ENCODE data around the gene ARL13B. TPM values are rescaled to one million over a fixed set of nuclear protein-coding genes. Genes with fewer than 3 reads are reported as not detected.
"Not testable (repeated sequence)": the region's sequence is repeated elsewhere in the genome, so short reads cannot be mapped to it uniquely, and the experiment has no call there.

Gene ARL13B
- total RNA-seq, 1 donor from 2014 or later = 7.3 TPM

DNA sequence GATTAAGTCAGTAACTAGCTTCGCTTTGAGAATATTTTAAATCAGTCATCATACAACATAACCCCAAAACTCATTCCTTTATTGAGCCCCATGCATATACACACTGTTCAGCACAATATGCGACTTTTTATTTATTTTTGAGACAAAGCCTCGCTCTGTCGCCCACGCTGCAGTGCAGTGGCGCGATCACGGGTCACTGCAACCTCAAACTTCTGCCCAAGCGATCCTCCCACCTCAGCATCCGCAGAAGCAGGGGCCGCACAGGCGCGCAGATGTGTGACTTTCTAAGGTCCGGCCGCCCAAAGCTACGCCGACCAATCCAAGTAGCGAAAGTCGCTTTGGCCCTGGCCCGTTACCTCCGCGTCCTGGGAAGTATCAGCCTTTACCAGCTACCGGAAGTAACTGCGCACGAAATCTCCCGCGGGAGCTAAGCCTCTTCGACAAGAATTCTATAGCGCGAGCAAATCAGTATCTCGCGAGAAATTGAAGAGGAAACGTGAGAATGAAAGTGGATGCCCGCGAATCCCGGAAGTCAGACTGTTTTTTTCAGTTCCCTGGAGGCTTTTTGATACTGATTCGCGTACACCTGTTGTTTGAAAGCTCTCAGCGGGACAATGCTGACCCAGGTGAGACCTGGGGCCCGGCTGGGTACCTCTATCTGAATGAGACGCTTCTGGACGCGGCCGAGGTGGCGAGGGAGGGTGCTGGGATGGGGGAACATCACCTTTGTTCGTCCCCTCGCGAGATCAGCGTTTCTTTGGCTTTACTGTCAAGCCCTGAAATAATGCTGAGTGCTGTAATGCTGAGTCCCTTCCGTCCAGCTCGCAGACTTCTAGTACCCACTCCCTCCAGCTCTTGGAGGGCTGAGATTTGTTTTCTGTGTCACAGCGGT, 82.8 kb downstream of the ARL13B start, which contains the start of the genes DHFR2 and NSUN3:
Gene DHFR2 (minus strand): TSS at position 404 of the 892 bp plus-strand sequence. CDS start 1,405 bp downstream, outside the sequence.
Gene NSUN3 (plus strand): TSS at position 549 of the 892 bp plus-strand sequence. CDS start 66 bp downstream, at position 615.
- peak; percentile 98 for DNase-seq (ENCODE audit: low read depth in 2 of 2)

GRCh38 chr3:94063496-94064119, 83.7 kb downstream of the ARL13B start:
- DNase-seq (ENCODE audit: low read depth in 2 of 2) = no peak

GRCh38 chr3:94064243-94064860, 84.4 kb downstream of the ARL13B start:
- no peak for DNase-seq (ENCODE audit: low read depth in 2 of 2)

DNA sequence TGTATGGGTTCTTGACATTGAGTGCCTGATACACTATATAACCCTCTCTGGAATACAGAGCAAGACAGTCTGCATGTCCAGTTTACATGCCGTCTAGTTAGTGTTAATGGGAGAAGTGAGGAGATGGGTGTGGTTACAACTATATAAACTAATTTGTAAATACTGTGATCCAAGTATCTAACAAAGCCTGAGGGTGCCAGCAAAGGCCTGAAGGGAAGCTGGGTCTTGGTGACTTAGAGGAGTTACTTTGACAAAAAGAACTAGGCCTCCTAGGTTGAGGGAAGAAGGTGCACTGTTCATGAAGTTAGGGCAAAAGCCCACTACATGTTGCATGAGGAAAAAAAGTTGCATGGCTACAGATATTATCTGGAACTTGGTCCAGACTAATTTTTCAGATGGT, 85.2 kb downstream of the ARL13B start:
- no peak for DNase-seq (ENCODE audit: low read depth in 2 of 2)

DNA sequence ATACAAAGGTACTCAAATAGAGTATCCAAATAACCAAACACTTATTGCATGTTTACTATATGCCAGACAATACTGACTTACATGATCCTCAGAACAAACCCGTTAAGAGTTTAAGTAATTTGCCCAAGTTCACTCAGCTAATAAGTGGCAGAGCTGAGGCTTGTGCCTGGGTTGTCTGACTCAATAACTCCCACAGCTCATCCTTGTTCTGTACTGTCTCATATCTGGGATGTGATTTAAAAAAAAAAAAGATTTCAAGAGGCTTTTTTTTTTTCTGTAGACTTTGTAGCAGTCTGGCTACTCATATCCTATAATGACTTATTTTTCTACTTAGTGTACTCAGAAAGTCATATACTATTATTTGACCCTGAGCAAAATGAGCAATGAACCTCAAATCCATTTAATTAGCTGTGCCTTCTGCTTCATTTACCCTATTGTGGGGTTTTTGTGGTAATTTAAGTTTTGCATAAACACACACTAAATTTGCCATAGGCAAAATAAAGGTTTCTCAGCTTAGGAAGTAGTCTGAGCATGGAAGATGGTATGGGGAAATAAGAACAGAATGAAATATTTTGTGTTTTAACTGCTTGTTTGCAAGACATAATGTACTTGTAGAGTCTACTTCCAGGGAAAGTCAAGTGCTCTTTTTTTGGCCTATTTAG, 86.0 kb downstream of the ARL13B start:
- DNase-seq (ENCODE audit: low read depth in 2 of 2) = no peak

- DNase-seq (ENCODE audit: low read depth in 2 of 2) = peak; percentile 72 to 77
Observed at GRCh38 chr3:94066506-94067500, 86.8 kb downstream of the ARL13B start.

DNA sequence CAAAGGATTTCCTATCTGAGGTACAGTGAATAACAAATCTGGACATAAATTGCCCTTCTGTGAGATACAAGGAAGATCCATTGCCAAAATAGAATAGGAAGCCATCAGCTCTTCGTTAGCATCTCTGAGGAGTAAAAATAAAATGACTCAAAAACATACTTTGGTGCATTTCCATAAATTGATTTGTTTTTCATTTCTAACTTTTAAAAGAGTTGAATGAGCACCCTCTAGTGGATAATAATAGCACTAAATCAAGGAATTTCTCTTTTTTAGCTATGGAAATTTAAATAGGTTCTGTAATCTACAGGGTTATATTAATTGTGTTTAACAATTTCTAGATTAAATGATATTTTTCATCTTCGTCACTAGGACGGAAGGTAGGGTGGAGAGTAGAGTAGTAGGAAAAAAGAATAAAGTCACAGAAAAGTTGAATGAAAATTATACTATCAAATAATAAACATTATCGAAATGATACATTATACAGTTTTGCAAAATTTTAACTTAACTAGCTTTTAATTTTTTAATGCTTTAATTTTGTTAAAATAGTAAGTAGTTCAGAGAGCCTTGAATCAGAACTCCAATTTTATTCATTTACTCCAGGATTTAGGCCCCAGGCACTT, 89.3 kb downstream of the ARL13B start:
- peak; percentile 17 to 27 for DNase-seq (ENCODE audit: low read depth in 2 of 2)

GRCh38 chr3:94070341-94070911, 90.5 kb downstream of the ARL13B start:
- DNase-seq (ENCODE audit: low read depth in 2 of 2) = no peak

DNA sequence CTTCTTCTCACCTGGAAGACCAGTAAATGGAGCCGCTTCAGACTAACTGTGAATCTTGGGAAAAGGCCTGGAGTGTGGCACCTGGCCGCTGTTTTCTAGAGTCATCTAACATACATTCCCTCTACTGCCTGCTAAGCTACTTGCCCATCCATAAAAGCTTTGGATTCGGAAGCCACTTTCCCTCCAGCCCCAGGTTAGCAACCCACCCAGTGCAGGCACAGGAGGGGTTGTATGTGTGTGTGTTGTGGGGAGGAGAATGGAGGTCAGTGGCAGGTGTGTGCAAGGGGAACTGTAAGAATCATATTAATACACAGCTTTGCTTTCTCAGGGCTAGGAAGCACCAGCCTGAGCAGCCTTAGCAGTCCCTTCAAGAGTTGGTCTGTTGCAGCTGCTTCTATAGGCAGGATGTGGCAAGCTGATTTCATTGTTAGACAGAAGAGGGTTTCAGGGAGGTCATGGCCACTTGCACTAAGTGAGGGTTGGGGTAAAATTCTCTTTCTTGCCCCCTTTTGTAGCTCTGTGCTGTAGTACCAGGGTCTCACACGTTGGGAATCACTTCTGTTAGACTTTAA, 91.8 kb downstream of the ARL13B start:
- DNase-seq (ENCODE audit: low read depth in 2 of 2) = no peak

GRCh38 chr3:94076055-94076454, 96.1 kb downstream of the ARL13B start:
- DNase-seq (ENCODE audit: low read depth in 2 of 2) = no peak

DNA sequence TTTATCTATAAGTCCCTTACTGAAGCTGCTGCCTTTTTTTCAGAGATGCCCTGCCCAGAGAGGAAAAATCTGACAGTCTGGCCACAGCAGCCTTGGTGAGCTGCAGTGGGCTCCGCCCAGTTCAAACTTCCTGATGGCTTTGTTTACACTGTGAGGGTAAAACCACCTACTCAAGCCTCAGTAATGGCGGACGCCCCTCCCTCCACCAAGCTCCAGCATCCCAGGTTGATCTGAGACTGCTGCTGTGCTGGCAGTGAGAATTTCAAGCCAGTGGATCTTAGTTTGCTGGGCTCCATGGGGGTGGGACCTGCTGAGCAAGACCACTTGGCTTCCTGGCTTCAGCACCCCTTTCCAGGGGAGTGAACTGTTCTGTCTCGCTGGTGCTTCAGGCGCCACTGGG, 100.6 kb downstream of the ARL13B start:
- not testable (repeated sequence) for DNase-seq (ENCODE audit: low read depth in 2 of 2)

GRCh38 chr3:94081884-94082283, 101.9 kb downstream of the ARL13B start:
- DNase-seq (ENCODE audit: low read depth in 2 of 2) = no peak

DNA sequence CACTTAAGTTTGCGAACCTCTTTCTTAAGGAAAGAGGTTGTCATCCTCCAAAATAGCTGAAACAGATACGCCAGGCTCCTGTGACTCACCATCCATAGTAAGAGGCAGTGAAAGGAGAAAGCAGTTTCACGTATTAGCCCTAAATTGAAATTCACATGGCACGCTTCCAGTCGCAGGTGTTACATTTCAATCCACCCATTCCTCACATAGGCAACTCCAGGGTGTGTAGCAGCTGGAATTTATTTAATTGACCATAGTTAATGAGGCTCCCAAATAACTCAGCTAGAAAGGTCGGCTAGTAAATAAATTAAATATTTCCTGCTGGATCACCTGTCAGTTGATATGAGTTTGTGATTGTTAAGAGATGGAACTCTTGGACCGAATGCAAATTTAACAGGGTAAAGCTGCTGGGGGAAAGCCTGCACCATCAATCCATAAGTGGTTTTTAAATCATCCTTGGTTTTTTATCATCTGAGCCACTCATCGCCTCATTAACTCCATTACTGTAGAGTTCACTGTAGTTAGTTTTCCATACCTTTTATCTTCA, 102.5 kb downstream of the ARL13B start:
- DNase-seq (ENCODE audit: low read depth in 2 of 2) = no peak

- DNase-seq (ENCODE audit: low read depth in 2 of 2) = no peak
Observed at GRCh38 chr3:94083261-94083660, 103.3 kb downstream of the ARL13B start.

- no peak for DNase-seq (ENCODE audit: low read depth in 2 of 2)
Observed at GRCh38 chr3:94089126-94089525, 109.2 kb downstream of the ARL13B start.

DNA sequence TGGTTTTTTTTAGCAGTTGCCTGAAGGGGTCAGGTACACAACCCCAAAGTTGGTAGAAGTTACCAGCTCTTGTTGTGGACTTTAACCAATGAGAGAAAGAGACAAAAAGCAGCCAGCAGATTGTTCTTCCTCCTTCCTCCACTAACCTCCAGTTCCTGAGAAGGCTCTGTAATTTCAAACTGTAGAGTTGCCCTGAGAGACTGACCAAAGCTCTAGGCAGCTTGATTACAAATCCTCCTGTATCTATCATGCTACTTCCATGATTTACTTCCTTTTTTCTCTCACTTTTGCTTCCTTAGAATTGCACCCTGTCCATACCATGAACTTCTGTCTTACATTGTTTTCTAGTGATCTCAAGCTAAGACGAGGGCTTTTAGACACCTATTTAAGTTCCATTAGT, 112.1 kb downstream of the ARL13B start:
- no peak for DNase-seq (ENCODE audit: low read depth in 2 of 2)

DNA sequence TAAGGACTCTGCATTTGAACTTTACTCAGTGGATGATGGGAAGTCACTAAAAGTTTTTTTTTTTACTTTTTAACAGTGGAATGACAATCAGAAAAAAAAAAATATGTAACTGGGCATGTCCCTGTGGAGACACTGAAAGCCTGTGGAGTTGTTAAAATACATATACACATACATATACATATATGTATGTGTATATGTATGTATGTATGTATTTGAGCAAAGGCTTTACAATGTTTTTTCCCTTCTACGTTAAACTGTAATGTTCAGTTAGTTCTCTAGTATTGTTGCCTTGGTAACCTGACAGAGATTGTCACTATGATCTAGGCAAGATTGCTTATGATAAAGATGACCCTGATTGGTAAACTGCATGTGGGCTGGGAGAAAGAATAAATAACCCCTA, 113.2 kb downstream of the ARL13B start:
- no peak for DNase-seq (ENCODE audit: low read depth in 2 of 2)

DNA sequence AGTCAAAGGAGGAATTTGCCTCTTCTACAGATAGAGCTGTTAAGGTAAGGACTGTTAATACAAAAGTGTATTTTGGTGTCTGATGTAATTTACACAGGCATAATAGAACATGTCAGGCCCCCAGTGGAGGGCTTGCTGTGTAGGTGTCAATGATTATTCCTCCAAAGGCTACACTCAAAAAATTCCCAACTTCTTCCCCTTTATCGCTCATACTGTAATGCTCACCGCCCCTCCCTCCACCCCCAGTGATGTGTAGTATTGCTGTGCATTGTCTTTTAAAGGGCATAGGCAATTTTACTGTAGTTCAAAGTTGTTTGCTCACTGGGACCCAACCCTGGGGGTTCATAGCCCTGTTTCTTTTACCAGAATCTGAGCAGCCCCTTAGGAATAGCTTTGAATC, 115.2 kb downstream of the ARL13B start:
- no peak for DNase-seq (ENCODE audit: low read depth in 2 of 2)

DNA sequence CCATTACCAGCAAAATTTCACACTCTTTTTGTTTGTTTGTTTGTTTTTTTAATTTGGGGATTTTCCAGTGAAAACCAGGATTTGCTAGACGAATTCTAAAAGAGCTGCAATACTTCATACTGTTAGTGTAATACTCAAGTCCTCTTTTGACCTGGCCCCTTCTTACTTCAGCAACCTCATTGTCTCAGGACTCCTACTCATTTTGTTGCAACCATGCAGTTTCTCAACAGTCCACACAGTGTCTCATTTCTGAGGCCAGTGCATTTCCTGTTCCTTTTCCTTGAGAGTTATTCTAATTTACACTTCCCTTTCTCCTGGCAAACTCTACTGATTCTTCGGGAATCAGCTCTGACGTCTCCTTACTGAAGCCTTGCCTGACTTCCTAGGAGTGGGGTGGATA, 118.5 kb downstream of the ARL13B start:
- peak in 1 of 2 donors; percentile 17 for DNase-seq (ENCODE audit: low read depth in 2 of 2)

All from dermis microvascular lymphatic vessel endothelial cell (primary cell).